T47D (cell line): ENCODE measurements around the gene APOBEC2.

ENCODE experiments used
- DNase-seq, 2 experiments: peaks; one replicate each; pipeline versions ENCODE4 v3.0.0 to v3.0.0-alpha.2; 2011 to 2012; ENCODE audit warnings: low read depth in 1 of 2, low spot score in 1 of 2
- JUND ChIP-seq: IDR thresholded peaks from 2 replicates; pipeline ENCODE4 v1.6.1; 2012; ENCODE audit warnings: low read depth
- in situ Hi-C: cut with HindIII; loops from 2 replicates; pipeline ENCODE4 v1.10.0; 2016; ENCODE audit warnings: low sequenced_read_pairs, low pct_unique_long_range_greater_than_20kb

The APOBEC2 gene

DNA sequence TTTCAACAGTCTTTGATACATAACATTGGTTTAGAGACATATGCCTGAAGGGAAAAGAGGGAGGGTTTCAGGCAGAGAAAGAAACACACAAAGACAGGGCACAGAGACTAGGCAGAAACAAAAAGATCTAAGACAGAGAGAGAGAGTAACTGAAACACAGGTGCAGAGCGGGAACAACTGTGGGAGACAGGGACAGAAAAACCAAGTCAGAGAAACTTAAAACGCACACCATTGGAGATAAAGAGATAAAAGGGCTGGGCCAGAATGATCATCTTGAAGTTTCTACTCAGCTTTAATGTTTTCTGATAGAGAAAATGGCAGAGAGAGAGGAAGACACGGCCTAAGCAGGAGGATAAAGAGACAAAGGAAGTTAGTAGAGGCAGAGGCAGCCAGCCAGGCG, 25.8 kb upstream of the APOBEC2 start:
- in situ Hi-C loops, result no loop called here
- TF ChIP-seq JUND, result no peak
- DNase-seq, result no peak

DNA sequence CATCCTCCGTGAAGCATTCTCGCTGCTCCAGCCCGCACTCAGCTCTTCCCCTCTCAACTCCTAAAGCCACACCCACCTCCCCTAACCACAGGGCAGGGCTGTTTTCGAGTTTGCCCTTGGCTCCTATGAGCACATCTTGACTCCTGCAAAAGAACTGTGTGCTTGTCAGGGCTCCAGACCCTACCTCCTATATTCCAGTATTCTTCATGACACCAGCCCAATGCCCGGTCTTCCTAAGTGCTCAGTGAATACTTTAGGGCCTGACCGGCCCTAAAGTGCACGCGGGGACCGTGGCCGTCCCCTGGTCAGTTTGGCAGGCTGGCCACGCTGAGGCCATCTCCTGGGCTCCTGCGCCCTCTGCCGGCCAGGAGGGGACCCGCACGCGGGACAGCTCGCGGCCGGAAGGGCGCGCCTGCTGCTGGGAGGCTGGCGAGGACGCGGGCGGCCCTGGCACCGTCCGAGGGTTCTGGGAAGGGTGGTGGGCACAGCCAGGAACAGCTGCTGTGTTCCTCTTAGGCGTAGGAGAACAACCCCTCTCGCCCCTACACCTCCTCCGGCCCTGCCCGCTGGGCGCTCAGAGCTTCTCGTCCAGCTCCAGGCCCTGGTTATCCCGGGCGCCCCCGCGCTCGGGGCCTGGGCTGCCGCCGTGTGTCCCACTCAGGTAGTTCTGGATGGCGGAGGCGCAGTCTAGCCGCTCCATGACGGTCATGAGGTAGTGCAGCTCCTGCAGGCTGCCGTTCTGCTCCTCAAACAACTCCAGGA, 25.0 kb upstream of the APOBEC2 start:
- in situ Hi-C loops, result no loop called here
- peak; percentile 77 for DNase-seq
- TF ChIP-seq JUND, result no peak

DNA sequence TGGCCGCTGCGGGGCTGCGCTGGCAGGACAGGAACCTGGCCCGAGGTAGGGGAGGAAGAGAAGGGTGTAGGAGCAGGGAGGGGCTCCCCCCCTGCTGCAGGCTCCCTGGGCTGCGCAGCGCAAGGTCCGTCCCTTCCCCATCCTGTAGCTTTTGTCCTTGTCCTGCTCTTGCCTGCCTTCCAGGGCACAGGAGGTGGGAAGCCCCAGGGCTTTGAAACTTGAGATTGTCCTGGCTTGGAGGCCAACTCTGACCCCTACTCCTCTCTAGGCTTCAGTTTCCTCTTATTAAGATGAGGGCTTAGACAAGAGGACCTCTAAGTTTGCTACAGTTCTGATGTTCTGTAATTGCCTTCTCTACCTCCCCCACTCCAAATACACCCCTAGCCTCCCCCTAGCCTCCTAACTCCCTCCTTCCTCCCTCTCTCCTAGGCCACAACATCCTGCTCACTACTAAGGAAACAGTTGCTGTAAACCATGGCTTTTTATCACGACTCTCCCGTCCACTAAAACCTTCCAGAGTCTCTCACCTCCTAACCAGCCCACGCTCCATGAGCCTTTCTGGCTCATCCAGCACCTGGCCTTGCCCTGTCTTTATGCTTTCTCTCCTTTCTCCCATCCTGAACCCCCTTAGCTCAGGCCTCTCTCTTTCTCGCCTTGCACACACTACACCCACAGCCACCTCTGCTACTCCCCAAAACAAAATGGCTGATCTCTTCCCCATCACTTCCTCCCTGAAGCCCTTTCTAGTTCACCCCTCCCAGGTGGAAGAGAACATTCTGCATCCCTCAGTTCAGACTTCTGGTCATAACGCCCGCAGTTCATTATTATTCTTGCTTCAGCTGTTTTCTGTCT, 24.2 kb upstream of the APOBEC2 start:
- in situ Hi-C loops, result no loop called here
- DNase-seq, result peak; percentile 30 to 35
- TF ChIP-seq JUND, result no peak

DNA sequence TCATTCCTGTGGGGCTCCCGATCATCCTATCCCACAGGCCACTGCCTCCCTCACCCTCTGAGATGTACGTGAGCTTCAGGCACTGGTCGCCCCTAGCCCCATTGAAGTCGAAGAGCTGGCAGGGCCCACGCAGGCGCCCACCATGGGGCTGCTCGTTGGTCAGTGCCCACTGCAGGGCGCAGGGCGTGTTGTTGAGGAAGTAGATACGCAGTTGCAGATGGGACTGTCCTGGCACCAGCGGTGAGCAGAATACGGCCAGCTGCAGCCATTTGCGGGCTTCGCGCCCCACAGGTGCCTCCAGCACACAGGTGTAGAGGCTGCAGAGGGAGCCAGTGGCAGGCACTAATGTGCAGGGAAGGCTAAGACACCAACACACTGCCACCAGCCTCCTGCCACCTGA, 20.2 kb upstream of the APOBEC2 start:
- in situ Hi-C loops, result no loop called here
- no peak for TF ChIP-seq JUND

DNA sequence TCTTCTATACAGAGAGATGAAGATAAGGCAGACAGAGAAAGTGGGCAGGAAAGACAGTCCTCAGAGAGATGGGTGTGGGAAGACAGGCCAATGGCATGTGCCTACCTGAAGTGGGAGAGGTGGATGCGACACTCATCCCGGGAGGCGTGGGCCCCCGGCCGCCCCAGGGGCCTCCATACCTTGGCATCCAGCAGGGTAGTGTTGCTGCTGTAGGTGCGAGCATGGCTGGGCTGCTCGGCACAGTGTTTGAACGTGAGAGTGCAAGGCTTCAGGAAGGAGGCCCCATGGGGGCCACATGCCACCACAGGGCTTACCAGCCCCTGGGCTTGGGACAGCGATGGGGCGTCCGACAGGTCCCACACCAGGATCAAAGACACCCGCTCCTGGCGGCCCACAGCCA, 19.2 kb upstream of the APOBEC2 start:
- no peak for DNase-seq
- in situ Hi-C loops, result no loop called here
- TF ChIP-seq JUND, result no peak

More for the DNA sequence above, 20.2 kb upstream of the APOBEC2 start:
- DNase-seq, result no peak

DNA sequence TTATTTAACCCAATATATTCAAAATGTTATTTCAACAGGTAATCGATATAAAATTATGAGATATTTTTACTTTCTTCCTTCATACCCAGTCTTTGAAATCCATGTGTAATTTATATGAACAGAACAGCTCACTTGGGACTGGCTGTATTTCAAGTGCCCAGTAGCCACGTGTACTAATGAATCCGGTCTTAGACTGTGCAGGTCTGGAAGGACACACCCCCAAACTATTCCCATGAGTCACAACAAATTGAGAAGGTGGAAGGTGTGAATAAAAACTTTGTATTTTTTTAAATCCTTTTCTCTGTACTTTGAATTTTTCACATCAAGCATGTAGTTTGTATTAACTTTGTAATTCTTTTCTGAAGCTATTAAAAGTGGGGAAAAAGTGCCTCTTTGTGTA, 16.8 kb upstream of the APOBEC2 start:
- in situ Hi-C loops, result no loop called here
- TF ChIP-seq JUND, result no peak
- no peak for DNase-seq

DNA sequence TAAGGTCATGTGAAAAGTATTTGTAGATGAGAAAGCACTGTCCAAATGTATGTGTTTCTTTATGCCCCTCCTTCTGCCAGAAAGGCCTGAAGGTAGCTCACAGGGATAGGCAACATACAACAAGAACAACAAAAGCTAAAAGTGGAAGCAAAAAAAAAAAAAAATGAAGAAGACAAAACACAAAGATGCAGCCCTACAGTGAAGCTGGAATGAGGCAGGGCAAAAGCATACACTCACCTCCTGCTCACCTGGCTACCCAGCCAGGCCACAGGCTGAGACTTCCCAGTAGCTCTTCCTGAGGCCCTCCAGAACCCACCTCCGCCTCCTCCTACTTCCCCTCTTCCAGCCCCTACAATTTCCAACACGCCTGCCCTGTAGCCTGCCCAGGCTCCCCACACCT, 16.4 kb upstream of the APOBEC2 start:
- no peak for TF ChIP-seq JUND
- in situ Hi-C loops, result no loop called here

DNA sequence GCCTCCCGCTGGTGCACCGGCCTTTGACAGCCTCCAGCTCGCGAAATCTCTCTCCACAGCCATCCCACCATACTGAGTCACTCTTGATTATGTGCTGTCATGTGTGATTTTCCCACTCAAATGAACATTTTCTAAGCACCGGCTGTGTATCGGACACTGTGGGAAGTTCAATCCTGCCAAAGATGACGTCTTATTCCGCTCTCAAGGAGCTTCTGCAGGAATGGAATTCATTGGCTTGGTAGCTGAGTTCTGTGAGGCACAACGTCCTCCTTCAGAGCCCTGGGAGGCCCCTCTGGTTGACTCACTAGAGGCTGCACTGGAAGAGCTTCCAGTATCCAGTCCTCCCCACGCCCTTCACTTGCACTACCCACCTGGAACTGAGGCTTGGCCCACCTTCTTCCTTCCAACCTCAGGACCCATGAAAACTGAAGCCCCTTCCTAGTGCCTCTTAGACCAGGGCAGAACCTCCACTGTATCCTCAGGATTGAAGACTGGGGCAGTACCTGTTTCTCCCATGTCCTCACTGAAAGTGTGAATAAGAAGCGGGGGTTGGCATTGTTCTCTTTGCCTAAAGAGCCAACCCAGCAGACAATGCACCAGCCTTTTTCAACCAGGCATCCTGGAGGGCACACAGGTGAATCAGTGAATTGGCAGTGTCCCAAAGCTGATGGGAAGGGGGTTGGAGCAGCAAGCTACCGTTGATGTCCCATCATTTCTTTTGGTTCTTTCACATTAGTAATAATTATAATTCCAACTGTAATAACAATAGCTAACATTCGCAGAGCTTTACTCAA, 15.7 kb upstream of the APOBEC2 start:
- in situ Hi-C loops, result no loop called here
- no peak for TF ChIP-seq JUND
- DNase-seq, result no peak

More for the DNA sequence above, 16.4 kb upstream of the APOBEC2 start:
- no peak for DNase-seq

DNA sequence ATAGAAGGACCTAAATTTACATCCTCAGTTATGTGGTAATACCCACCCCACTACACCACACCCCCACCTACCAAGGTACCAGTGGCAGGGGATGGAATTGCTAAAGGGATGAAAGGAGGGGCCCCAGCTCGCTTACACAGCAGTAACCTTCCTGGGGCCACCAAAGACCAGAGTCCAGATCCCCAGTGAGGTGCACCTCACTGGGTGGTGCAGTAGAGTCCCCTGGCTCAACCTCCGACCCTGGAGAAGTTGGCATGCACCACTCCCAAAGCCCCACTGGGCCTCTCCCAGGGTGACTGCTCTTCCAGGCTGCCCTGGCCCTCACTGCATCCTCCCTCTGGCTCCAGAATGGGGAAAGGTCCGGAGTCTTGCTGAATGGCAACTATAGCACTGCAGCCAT, 14.8 kb upstream of the APOBEC2 start:
- no peak for TF ChIP-seq JUND
- no peak for DNase-seq
- in situ Hi-C loops, result no loop called here

DNA sequence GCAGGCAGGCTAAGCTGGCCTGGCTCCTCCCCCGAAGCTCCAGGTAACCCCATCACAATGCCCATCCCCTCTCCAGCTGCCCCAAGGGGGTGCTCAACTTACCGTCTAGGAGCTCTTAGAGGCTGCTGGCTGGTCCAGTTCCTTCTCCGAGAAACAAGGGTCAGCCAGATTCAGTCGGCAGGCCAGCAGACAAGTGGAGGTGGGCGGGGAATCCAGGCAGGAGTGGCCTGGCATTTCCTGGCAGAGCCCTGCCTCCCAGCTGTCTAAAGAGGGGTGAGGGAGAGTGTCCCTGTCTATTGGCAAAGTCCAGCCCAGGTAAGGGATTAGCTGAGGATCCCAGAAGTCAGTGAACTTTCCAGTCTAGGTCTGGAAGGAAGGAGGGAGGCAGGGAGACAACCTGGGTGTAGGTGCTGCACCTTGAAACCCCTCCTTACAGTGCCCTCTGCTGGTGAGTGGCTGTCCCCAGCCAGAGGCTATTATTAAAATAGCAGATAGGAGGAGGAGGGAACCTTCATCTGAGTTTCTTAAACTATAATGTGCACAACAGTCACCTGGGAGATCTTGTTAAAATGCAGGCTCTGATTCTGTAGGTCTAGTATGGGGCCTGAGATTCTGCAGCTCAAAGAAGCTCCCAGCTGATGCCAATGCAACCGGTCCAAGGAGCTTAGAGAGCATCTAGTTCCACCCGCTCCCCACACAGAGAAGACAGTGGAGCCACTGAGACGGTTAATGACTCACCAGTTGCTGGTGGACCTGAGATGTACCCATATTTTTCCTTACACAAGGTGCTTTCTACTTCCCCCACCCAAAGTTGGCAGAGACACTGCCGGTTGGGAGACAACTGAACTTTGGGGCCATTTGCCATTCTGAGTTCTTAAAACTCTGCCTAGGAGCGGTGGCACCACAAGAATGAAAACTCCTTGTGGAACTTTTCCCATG, 13.7 kb upstream of the APOBEC2 start, which contains the start of gene UNC5CL:
UNC5CL (minus strand) TSS at position 162 of the 939 bp plus-strand sequence. CDS start 4,147 bp downstream, outside the sequence.
- no peak for TF ChIP-seq JUND
- in situ Hi-C loops, result no loop called here
- DNase-seq, result peak; percentile 53 to 69

DNA sequence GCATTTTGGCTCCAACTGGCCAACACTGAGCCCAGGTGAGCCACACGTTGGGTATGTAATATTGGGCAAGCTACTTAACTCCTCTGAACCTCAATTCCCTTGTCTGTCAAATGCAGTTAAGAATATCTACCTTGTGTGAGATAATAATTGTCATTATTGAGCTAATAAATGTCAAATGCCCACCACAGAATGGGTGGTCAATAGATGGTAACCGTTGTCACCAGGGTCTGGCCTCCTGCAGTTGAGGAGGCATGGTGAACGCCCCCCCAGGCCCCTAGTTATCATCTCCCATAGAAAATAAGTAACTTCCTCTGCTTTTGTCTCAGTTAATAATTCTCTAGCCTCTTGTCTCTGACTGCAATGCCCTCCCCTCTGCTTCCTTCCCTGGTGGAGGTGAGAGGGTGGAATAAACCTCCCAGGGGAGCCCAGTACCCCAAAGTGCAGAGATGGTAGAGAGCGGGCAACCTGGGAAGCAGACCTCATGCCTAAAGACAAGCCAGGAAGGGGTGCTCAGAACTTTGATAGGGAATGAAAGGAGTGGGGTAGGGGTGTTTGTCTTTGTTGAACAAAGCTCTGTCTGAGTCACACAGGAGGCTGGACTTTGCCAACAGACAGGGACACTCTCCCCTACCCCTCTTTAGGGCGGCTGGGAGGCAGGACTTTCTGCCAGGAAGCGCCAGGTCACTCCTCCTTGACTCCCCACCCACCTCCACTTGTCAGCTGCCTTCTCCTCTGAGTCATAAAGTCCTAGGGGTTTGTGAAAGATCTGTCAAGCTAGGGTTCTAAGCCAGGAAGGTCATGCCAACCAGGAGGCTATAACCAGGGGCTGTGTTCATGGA, 12.7 kb upstream of the APOBEC2 start:
- in situ Hi-C loops, result no loop called here
- TF ChIP-seq JUND, result no peak
- no peak for DNase-seq
